NCI-H446 treated with DMSO at 0.1 percent for 48 hours (cell line): ENCODE results near the gene PMIS2.
"Not testable (repeated sequence)": the region's sequence is repeated elsewhere in the genome, so short reads cannot be mapped to it uniquely, and the experiment has no call there.

Source experiments
- DNase-seq: peaks from one replicate; lab custom pipeline; 2025; lab: John Stamatoyannopoulos, UW

PMIS2 gene

DNA sequence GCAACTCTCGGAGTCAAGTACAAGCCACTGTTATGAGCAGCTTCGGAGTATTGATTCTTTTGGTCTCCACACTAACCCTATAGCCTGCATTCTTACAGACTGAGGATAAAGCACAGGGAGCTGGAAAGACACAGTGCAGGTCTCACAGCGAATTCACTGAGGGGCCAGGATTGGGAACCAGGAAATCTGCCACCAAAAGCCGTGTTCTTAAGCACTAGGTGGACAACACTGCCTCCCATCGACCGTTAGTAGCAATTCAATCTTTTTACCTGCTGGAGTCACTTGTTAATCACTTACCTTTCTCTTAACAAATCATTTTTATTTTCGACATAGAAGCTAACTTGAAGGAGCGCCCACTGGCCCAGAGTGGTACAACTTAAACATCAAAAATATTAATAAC, 6.3 kb downstream of the PMIS2 start:
- no peak for DNase-seq

DNA sequence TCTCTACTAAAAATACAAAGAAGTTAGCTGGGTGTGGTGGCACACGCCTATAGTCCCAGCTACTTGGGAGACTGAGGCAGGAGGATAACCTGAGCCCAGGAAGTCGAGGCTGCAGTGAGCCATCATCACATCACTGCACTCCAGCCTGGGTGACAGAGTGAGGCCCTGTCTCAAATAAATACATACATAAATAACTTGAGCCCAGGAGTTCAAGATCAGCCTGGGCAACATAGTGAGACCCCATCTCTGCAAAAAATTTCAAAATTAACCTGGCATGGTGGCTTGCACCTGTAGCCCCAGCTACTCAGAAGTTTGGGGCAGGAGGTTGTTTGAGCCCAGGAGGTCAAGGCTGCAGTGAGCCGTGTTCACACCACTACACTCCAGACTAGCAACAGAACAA, 9.1 kb downstream of the PMIS2 start:
- not testable (repeated sequence) for DNase-seq

DNA sequence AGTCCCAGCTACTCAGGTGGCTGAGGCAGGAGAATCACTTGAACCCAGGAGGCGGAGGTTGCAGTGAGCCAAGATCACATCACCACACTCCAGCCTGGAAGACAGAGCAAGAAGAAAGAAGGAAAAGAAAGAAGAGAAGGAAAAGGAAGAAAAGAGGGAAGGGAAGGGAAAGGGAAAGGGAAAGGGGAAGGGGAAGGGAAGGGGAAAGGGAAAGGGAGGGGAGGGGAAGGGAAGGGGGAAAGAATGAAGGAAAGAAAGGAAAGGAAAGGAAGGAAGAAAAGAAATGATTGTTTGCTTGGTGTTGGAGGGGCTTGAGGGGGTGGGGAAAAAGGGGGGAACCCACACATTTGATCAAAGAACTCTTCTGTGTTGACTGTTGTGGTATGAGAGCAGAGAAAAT, 10.0 kb downstream of the PMIS2 start:
- no peak for DNase-seq

DNA sequence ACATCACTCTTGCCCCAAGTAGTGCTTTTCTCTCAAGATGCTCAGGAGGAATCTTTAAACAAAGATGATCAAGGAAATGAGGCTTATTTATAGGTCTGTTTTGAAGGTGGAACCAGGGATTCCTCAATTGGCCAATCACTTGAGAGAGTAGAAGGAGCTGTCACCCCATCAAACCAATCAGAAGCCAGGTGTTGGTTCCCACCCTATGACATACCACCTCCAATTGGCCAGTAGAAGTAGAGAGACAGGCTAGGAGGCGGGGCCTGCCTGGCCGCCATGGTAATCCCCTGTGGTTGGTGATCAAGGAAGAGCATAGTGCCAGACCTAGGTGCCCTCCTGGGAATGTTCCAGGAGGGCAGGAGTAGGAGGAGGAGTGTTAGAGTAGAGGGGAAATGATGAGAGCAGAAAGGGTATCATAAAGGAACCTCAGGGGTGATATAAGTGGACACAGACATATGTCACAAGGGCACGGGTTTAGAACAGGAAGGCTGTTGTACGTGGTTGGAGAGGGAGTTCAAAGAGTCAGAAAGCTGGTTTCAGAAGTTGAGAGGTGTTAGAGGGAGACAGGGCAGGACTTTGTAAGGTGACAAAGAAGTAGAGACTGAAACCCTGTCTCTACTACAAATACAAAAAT, 10.5 kb downstream of the PMIS2 start:
- DNase-seq = peak; percentile 28

DNA sequence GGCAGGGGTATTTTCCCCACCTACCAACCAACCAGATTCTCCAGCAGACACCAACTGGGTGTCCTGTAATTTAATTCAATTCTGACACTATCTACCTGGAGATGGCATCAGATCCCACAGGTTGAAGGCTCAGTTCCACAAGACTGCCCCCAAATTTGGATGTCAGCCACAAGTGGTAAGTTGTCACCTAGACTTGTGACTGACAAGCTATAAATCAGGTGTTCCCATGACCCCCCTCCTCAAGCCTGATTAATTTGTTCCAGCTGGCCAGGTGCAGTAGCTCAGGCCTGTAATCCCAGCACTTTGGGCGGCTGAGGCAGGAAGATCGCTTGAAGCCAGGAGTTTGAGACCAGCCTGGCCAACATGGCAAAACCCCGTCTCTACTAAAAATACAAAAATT, 16.0 kb downstream of the PMIS2 start:
- DNase-seq = no peak

DNA sequence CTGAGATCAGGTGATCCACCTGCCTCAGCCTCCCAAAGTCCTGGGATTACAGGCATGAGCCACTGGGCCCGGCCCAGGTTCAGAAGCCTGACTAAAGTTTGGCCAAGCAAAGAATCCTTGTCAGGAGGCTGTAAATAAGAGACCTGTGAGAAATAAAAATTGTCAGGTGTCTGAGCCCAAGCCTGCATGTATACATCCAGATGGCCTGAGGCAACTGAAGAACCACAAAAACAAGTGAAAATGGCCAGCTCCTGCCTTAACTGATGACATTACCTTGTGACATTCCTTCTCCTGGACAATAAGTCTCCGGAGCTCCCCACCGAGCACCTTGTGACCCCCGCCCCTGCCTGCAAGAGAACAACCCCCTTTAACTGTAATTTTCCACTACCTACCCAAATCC, 18.5 kb downstream of the PMIS2 start:
- not testable (repeated sequence) for DNase-seq

DNA sequence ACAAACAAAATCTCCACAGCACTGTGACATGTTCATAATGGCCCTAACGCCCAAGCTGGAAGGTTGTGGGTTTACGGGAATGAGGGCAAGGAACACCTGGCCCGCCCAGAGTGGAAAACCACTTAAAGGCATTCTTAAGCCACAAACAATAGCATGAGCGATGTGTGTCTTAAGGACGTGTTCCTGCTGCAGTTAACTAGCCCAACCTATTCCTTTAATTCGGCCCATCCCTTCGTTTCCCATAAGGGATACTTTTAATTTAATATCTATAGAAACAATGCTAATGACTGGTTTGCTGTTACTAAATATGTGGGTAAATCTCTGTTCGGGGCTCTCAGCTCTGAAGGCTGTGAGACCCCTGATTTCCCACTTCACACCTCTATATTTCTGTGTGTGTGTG, 21.2 kb downstream of the PMIS2 start:
- DNase-seq = not testable (repeated sequence)

DNA sequence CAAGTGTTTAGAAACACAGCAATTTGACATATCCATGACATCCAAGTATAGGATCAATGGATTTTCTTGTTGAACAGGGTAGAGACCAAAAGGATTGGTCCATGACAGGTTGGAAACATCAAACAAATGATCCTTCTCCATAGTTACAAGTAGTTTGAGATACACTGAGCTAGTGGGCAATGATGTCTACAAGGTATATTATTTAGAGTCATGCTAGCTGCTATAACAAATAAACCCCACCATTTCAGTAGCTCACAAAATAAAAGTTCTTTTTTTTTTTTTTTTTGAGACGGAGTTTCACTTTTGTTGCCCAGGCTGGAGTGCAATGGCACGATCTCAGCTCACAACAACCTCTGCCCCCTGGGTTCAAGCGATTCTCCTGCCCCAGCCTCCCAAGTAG, 21.7 kb downstream of the PMIS2 start:
- no peak for DNase-seq

DNA sequence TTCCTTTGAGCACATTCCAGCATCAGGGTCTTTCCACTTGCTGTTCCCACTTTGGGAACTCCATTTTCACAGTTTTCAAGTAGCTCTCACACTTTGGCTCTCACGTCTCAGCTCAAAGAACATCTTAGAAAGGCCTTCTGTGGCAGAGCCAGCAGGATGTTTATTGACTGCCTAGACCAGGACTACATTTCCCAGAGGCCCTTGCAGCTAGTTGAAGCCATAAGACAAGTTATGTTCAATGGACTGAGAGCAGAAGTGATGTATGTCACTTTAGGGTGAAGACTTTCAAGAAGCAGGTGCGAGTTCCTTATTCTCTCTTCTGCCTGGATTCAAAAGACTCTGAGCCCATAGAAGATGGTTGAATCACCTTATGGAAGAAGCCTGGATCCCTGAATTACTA, 22.3 kb downstream of the PMIS2 start:
- no peak for DNase-seq

DNA sequence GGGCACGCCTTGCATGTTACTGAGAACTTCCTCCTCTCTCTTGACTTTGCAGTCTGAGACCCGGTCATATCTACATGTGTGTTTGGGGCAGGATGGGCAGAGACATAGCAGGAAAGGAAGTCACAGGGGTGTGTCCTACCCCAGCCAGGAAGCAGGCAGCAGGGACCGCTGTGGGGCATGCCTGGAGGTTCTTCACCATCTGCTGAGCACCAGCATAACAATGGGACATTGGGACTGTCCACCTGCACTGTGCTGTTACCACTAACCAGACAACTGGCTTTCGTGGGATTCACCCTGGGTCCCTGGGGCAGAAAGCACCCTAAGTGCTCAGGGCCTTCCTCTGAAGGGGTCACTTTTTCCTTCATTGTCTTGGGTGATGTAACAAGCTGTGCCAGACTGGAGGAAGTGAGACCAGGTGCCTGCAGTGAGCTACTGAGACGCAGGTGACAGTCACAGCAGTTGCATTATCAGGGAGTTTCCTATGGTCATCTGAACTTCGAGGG, 23.9 kb downstream of the PMIS2 start:
- no peak for DNase-seq

DNA sequence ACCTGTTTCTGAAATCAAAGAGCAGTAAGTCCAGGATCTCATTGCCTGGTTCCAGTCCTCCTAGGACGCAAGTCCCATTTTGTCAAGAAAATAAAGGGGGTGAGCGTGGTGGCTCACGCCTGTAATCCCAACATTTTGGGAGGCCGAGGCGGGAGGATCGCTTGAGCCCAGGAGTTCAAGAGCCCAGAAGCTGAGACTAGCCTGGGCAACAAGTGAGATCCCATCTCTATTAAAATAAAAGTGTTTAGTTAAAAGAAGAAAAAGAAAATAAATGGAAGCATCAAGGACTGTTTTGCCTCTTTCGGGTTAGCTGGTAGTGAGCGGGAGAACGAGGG, 26.2 kb downstream of the PMIS2 start:
- no peak for DNase-seq

DNA sequence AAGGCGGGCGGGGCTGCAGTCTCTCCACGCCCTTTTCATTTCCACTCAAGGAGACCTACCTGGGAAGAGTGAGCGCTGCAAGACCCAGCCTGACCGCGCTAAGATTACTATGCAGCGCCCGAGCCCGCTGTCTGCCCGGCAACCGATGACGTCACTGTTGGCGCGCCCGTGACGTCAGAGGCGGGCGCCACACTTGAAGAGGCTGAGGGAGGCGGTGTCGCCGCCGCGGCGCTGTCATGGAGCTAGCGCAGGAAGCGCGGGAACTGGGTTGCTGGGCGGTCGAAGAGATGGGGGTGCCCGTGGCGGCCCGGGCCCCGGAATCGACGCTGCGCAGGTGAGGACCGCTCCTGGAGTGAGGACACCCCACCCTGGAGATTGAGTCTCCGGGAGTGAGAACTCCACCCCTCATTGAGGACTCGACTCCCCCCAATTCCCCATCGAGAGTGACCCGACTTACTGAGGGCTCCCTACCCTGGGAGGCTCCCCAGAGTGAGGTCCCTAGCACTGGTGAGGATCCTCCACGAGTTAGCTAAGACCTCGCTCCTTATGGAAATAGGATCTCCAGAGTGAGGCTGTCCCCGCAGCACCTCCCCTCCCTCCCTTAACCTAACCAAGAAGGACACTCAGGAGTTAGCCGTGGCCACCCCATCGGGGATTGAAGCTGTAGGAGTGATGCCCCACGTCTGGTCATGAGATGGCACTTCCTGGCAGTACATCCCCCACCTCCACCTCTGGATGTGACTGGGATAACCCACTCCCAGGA, 26.8 kb downstream of the PMIS2 start, which contains the start of gene HAUS5:
Gene HAUS5, plus strand, starts transcription at position 177 of the 763 bp plus-strand sequence. Its CDS starts 60 bp downstream, at position 237.
- DNase-seq = peak; percentile 88

DNA sequence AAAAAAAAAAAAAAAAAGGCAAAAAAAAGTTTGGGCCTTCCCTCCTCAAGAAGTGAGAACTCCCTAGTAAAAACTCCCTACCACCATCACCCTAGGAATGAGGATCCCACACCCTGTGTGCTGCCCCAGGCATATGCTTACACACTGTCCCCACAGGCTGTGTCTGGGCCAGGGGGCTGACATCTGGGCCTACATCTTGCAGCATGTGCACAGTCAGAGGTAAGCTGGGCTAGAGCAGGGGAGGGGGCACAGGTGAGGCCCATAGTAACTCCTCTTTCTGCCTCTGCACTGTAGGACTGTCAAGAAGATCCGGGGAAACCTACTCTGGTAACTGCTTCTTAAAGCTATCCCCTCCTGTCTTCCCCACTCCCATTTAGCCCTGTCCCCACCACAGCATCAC, 27.6 kb downstream of the PMIS2 start:
- no peak for DNase-seq

DNA sequence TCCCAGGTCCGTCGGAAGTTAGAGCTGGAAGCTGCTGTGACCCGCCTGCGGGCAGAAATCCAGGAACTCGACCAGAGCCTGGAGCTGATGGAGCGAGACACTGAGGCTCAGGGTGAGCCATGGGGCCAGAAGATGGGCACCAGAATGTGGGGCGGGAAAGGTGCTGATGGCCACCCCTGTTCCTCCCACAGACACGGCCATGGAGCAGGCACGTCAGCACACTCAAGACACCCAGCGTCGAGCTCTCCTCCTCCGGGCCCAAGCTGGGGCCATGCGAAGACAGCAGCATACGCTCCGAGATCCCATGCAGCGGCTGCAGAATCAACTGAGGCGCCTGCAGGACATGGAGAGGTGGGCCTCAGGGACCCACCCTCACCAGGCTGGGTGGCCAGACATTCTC, 29.1 kb downstream of the PMIS2 start:
- no peak for DNase-seq

DNA sequence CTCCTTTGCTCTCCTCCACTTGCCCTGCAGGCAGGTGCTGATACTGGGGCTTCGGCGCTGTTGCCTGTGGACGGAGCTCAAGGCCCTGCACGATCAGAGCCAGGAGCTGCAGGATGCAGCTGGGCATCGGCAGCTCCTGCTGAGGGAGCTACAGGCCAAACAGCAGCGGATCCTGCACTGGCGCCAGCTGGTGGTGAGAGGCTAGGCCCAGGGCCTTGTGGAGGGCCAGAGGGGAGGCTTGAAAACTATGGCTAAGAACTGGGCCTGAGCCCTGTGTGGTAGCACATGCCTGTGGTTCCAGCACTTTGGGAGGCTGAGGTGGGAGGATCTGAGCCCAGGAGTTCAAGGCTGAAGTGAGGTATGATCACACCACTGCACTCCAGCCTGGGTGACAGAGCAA, 32.9 kb downstream of the PMIS2 start:
- no peak for DNase-seq

DNA sequence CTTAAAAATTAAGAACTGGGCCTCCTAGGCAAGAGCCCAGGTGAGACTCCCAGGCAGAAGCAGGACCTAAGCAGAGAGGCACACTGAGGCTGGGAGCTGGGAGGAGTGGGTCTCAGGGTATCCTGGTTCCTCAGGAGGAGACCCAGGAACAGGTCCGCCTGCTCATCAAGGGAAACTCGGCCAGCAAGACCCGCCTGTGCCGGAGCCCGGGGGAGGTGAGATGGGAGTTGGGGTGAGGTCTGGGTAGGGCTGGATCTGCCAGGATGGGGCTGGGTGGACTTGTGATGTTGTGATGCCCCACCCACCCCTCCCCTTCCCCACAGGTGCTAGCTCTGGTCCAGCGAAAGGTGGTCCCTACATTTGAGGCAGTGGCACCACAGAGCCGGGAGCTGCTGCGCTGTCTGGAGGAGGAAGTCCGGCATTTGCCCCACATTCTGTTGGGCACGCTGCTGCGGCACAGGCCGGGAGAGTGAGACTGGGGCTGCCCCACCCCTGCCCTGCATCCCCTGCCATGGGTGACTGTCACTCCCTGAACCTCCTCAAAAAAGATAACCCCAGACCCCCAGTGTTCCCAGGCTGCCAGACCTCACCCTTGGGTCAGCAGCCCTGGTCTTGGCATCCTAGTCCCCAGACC, 33.4 kb downstream of the PMIS2 start:
- no peak for DNase-seq

DNA sequence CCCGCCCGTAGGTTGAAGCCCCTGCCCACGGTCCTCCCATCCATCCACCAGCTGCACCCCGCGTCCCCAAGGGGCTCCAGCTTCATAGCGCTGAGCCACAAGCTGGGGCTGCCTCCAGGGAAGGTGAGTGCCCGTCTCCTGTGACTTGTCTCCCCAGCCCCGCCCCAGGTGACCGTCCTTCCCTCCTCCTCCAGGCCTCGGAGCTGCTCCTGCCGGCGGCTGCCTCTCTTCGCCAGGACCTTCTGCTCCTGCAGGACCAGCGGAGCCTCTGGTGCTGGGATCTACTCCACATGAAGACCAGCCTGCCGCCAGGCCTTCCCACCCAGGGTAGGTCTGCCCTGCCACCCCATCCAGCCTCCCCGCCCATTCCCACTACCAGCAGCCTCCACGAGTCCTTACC, 34.0 kb downstream of the PMIS2 start:
- DNase-seq = no peak

DNA sequence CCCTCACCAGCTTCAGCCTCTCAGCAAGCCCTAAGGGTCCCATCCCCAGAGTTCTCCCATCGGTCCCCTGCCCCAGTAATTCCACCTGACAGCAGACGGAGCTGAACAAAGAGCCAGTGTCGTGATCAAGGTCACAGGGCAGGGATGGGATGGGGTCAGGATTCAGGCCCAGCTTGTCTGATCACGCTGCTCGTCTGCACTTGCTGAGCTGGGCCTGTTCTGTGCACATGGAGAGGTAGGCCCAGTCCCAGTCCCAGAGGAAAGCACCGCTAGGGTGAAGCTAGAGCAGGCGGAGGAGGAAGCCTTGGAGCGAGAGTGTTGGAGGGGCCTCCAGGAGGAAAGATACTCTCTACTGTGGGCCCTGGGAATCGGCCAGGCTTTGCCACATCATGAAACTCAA, 35.7 kb downstream of the PMIS2 start:
- no peak for DNase-seq

DNA sequence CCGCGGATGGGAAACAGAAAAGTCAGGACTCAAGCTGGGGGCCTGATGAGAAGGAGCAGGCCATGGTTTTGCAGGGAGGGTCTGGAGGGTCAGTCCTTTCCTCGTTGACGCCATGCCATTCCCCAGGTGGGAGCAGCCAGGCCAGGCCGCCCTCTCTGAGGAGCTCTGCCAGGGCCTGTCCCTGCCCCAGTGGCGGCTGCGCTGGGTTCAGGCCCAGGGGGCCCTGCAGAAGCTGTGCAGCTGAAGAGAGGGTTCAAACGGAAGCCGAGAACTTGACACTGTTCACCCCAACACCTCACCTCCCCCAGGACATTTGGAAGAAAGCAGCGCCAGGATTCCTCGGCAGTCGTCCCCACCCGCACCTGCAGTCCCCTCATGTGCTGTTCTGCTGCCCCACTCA, 36.8 kb downstream of the PMIS2 start:
- DNase-seq = no peak

DNA sequence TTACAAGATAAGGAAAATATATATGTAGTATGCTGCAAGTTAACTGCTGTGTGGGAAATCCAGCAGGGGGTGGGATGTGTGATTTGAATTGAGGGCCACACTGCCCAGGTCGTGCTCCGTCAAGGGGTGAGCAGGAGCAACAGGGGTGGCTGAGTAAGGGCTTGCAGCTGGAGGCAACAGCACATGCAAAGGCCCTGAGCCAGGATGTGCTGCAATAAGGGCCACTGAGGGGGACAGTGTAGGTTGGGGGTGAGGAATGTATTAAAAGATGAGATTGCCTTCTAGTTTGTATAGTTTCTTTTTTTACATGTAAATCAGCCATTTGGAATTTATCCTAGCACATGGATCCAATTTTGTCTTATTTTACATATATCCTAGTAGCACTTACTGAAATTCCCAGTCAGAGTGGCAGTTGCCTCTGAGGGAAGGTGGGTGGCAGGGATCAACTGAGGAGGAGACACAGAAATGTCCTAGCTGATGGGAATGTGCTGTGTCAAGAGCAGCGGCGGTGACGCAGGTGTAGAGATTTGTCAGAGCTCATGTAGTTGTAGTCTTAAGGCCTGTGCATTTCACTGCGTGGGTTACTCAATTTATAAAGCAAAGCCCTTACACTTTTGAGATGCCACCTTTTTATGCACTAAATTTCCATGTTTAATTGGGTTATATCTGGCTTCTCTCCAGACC, 37.5 kb downstream of the PMIS2 start:
- no peak for DNase-seq

DNA sequence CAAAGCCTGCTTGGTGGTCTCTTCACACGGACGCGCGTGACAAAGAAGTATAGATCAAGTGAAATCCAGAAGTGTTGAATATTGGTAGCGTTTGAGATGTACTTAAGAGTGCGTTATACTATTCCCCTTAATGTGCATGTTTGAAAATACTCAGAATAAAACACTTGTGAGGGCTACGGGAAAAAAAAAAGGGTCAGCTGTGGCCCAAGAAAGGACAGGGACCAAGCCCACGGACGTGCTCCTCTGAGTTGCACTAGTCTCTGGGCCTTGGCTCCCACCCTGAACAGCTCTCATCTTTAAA, 42.2 kb downstream of the PMIS2 start:
- no peak for DNase-seq

DNA sequence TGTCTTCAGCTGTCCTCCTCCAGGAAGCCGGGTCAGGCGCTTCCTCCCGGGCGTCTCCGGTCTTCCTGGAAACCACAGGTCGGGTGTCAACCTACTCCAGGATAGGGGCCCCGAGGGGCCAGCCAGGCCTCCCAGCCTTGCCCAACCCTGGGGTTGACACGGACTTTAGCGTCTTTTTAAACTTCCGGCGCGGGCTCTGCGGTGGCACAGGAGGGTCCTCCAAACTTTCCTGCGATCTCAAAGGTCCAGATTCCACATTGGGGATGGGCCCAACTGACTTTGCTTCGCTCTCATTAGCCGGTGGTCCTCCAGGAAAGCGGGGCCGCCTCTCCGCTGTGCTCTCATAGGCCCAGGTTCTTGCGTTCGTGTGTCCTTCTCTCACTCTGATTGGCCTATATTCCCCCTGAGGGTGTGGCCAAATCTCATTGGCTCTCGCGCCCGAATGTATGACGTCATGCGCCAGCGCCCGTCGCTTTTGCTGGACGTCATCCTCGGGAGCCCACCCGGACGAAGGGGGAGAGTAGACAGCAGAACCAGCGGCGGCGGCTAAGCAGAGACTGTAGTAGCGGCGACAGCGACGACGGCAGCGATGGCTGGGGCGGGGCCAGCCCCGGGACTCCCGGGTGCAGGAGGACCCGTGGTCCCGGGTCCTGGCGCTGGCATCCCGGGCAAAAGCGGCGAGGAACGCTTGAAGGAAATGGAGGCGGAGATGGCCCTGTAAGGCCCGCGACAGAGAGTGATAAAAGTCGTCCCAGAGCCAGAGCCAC, 42.8 kb downstream of the PMIS2 start, which contains the start of gene RBM42:
Gene RBM42, plus strand, starts transcription at position 472 of the 767 bp plus-strand sequence. Its CDS starts 118 bp downstream, at position 590.
- DNase-seq = peak; percentile 98
